ENCODE data around the gene RAB11B. TPM values are rescaled to one million over a fixed set of nuclear protein-coding genes. Genes with fewer than 3 reads are reported as not detected.
"Not testable (repeated sequence)": the region's sequence is repeated elsewhere in the genome, so short reads cannot be mapped to it uniquely, and the experiment has no call there.

RAB11B gene
- total RNA-seq, 1 experiment from 2014 or later, result 140 TPM

DNA sequence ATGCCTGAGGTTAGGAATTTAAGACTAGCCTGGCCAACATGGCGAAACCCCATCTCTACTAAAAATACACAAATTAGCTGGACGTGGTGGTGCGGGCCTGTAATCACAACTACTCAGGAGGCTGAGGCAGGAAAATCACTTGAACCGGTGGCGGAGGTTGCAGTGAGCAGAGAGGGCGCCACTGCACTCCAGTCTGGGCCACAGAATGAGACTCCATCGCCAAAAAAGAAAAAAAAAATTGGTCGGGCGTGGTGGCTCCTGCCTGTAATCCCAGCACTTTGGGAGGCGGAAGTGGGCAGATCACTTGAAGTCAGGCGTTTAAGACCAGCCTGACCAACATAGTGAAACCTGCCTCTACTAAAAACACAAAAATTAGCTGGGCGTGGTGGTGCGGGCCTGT is 20.6 kb downstream of the RAB11B start:
- ChIA-PET POLR2A (interaction anchor here (0.6 kb wide), 1 partner anchor 69 kb away, joined by 3 read pairs; no protein-coding TSS in a partner anchor), CTCF (interaction anchor here (0.8 kb wide), 1 partner anchor 57 kb away, joined by 3 read pairs; no protein-coding TSS in a partner anchor)
- H3K79me2 ChIP-seq (ENCODE audit: insufficient read depth, low read length); H3K36me3 ChIP-seq (ENCODE audit: control insufficient read depth in 1 of 2, insufficient read depth in 2 of 2, low read length in 2 of 2); H4K20me1 ChIP-seq (ENCODE audit: insufficient read depth); DNase-seq (ENCODE audit: low read depth, low spot score); H3K9me3 ChIP-seq (ENCODE audit: control insufficient read depth in 1 of 2, insufficient read depth in 1 of 2, low read depth in 1 of 2, low read length in 2 of 2); H3K27ac ChIP-seq (ENCODE audit: low read depth, low read length); H3K4me2 ChIP-seq (ENCODE audit: low read length); H3K4me3 ChIP-seq (replicated peaks in 1 of 2; ENCODE audit: low read depth in 1 of 2, low read length in 2 of 2); H3K9ac ChIP-seq (ENCODE audit: low read length); H2AFZ ChIP-seq (ENCODE audit: low read depth, low read length, poor library complexity, severe bottlenecking); RAD21 ChIA-PET (ENCODE audit: low non-redundant PET in 1 of 2, low total read pairs in 2 of 2, uncharacterized antibody in 2 of 2, unreplicated experiment in 2 of 2); BruUV-seq (replicated peaks); ATAC-seq; H3K9me2 ChIP-seq (ENCODE audit: insufficient read depth); H3K27me3 ChIP-seq (ENCODE audit: insufficient read depth, low read length): not testable (repeated sequence)
- intact Hi-C loops (cut with micrococcal nuclease), result loop anchor here (5.0 to 10.0 kb wide), 2 partner anchors 58 to 104 kb away; partner anchors contain the start of gene ZNF414
- TF ChIP-seq, protein P1, sequence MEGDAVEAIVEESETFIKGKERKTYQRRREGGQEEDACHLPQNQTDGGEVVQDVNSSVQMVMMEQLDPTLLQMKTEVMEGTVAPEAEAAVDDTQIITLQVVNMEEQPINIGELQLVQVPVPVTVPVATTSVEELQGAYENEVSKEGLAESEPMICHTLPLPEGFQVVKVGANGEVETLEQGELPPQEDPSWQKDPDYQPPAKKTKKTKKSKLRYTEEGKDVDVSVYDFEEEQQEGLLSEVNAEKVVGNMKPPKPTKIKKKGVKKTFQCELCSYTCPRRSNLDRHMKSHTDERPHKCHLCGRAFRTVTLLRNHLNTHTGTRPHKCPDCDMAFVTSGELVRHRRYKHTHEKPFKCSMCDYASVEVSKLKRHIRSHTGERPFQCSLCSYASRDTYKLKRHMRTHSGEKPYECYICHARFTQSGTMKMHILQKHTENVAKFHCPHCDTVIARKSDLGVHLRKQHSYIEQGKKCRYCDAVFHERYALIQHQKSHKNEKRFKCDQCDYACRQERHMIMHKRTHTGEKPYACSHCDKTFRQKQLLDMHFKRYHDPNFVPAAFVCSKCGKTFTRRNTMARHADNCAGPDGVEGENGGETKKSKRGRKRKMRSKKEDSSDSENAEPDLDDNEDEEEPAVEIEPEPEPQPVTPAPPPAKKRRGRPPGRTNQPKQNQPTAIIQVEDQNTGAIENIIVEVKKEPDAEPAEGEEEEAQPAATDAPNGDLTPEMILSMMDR (IDR thresholded peaks at IDR 0.05 in 2 of 3, conservative IDR thresholded peaks at IDR 0.05 in 1 of 3; ENCODE audit: borderline replicate concordance in 1 of 3, insufficient read depth in 1 of 3, low read depth in 2 of 3, low read length in 2 of 3), result peak; percentile 4 to 21 (median 10); a peak in 1 of 6 replicates
- H3K4me1 ChIP-seq (ENCODE audit: control insufficient read depth in 1 of 2, insufficient read depth in 2 of 2, low read length in 2 of 2), result peaks cover 20 to 21% of the 10 kb centered on the region in 2 experiments; a peak in 3 of 4 replicates

DNA sequence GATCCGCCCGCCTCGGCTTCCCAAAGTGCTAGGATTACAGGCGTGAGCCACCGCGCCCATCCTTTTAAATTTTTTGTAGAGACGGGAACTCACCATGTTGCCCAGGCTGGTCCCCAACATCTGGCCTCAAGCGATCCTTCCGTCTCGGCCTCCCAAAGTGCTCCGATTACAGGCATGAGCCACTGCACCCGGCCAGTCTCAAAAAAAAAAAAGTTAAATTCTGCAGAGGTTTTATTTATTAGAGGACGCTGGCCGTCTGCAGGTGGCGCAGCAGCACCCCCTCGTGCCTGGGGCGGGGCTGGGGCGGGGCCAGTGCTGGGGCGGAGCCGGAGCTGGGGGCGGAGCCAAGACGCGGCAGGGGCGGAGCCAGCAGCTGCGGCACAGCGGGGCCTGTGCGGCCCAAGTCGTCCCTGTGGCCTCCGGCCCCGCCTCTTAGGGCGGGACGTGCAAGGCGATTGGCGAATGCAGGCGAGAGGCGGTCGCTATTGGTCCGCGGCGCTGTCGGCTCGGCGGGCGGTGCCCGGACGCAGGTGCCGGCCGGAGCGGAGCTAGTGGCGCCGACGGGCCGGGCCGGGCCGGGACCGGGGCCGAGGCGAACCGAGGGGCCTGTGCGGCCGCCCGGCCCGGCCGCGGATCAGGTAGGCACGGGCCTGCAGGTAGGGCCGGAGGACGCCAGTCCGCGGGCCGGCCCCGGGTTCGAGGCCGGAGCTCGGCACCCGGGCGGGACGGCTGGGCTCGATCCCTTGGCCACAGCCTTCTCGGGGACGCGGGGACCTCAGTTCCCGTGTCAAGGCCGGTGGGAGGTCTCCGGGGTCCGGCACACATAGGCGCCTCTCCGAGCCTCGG is 22.8 kb downstream of the RAB11B start, which contains the start of gene MARCHF2:
Gene MARCHF2 (plus strand): TSS at position 523 of the 846 bp plus-strand sequence. CDS start 8,536 bp downstream, outside the sequence.
- DNase-seq (ENCODE audit: low read depth, low spot score) (peak; percentile 90), ATAC-seq (peak; percentile 99)
- BruUV-seq (replicated peaks), result no TSS peak
- Histone ChIP-seq H3K9me3 (ENCODE audit: control insufficient read depth in 1 of 2, insufficient read depth in 1 of 2, low read depth in 1 of 2, low read length in 2 of 2) (no peaks in the 10 kb centered on the region), H3K4me3 (replicated peaks in 1 of 2; ENCODE audit: low read depth in 1 of 2, low read length in 2 of 2) (peak within 1 kb of the TSS; percentile 66 to 67), H2AFZ (ENCODE audit: low read depth, low read length, poor library complexity, severe bottlenecking) (peak within 1 kb of the TSS; percentile 68), H3K79me2 (ENCODE audit: insufficient read depth, low read length) (no peaks in the 10 kb centered on the region), H4K20me1 (ENCODE audit: insufficient read depth) (no peaks in the 10 kb centered on the region), H3K9me2 (ENCODE audit: insufficient read depth) (no peaks in the 10 kb centered on the region), H3K4me2 (ENCODE audit: low read length) (peak within 1 kb of the TSS; percentile 92), H3K9ac (ENCODE audit: low read length) (peak within 1 kb of the TSS; percentile 60), H3K27me3 (ENCODE audit: insufficient read depth, low read length) (no peaks in the 10 kb centered on the region), H3K27ac (ENCODE audit: low read depth, low read length) (peak within 1 kb of the TSS; percentile 57), H3K36me3 (ENCODE audit: control insufficient read depth in 1 of 2, insufficient read depth in 2 of 2, low read length in 2 of 2) (no peaks in the 10 kb centered on the region), H3K4me1 (ENCODE audit: control insufficient read depth in 1 of 2, insufficient read depth in 2 of 2, low read length in 2 of 2) (peaks cover 23 to 24% of the 10 kb centered on the region in 2 experiments)
- ChIA-PET RAD21 (ENCODE audit: low non-redundant PET in 1 of 2, low total read pairs in 2 of 2, uncharacterized antibody in 2 of 2, unreplicated experiment in 2 of 2) (interaction anchor here (0.7 to 1.6 kb wide), 4 partner anchors 58 to 168 kb away, joined by 3 to 6 read pairs (median 4); partner anchors contain the start of gene ZNF414 (in 2 of the 2)), POLR2A (interaction anchor here (0.6 to 3.1 kb wide), 9 partner anchors 11 to 517 kb away, joined by 3 to 20 read pairs (median 4); partner anchors contain the start of genes HNRNPM, RAB11B and ZNF414), CTCF (interaction anchor here (0.6 to 1.9 kb wide), 17 partner anchors 11 to 783 kb away, joined by 3 to 21 read pairs (median 3); partner anchors contain the start of genes HNRNPM, PET100, RAB11B and XAB2)
- intact Hi-C loops (cut with micrococcal nuclease), result loop anchor here (5.0 to 10.0 kb wide), 2 partner anchors 61 to 102 kb away; partner anchors contain the start of gene ZNF414
- TF ChIP-seq, protein P1 (IDR thresholded peaks at IDR 0.05 in 2 of 3, conservative IDR thresholded peaks at IDR 0.05 in 1 of 3; ENCODE audit: borderline replicate concordance in 1 of 3, insufficient read depth in 1 of 3, low read depth in 2 of 3, low read length in 2 of 3), result peak; percentile 45 to 63 (median 48); a peak in 5 of 6 replicates
- TF ChIP-seq SIN3A (IDR thresholded peaks at IDR 0.05; ENCODE audit: low read depth) (no peak), RAD21 (IDR thresholded peaks at IDR 0.05; ENCODE audit: low read depth) (peak; percentile 62), EZH2phosphoT487 (IDR thresholded peaks at IDR 0.05; ENCODE audit: borderline replicate concordance) (no peak), SP1 (IDR thresholded peaks at IDR 0.05; ENCODE audit: low read depth) (peak; percentile 83), YY1 (IDR thresholded peaks at IDR 0.05; ENCODE audit: extremely low read depth, insufficient replicate concordance, low read depth, low read length) (peak; percentile 6), SRF (IDR thresholded peaks at IDR 0.05; ENCODE audit: low read depth) (no peak), ZFX (IDR thresholded peaks at IDR 0.05) (peak; percentile 43; the same call in 1 of the 2 replicates), CBX3 (IDR thresholded peaks at IDR 0.05; ENCODE audit: low read depth) (peak; percentile 54; the same call in 1 of the 2 replicates)
